Liver (tissue), 9 donors: Measurements from ENCODE around the gene STARD3. TPM values are rescaled to one million over a fixed set of nuclear protein-coding genes. Genes with fewer than 3 reads are reported as not detected.

Source experiments
- DNase-seq: peaks from one replicate; pipeline ENCODE4 v3.0.0-alpha.2; 2017; ENCODE audit warnings: low spot score
- H3K27ac ChIP-seq, 2 donors: one replicate each; pipeline ENCODE4 v1.7.0; 2013; ENCODE audit warnings: inconsistent platforms in 2 of 2, low read length in 2 of 2, control low read depth in 1 of 2, low read depth in 1 of 2, mild to moderate bottlenecking in 1 of 2
- H3K27me3 ChIP-seq, 4 donors: one replicate each; pipeline versions ENCODE4 v1.6.1 to v1.7.0; 2013; ENCODE audit warnings: low read length in 3 of 4, inconsistent platforms in 1 of 4, mild to moderate bottlenecking in 1 of 4, moderate library complexity in 1 of 4; ENCODE audit not compliant: control insufficient read depth in 4 of 4, insufficient read depth in 4 of 4
- H3K36me3 ChIP-seq, 4 donors: one replicate each; pipeline versions ENCODE4 v1.6.1 to v1.7.0; 2013; ENCODE audit warnings: low read length in 3 of 4, mild to moderate bottlenecking in 3 of 4, low read depth in 1 of 4, moderate library complexity in 1 of 4; ENCODE audit not compliant: control insufficient read depth in 4 of 4, insufficient read depth in 3 of 4
- H3K4me1 ChIP-seq, 4 donors: one replicate each; pipeline versions ENCODE4 v1.6.1 to v1.7.0; 2013; ENCODE audit warnings: low read length in 3 of 4, mild to moderate bottlenecking in 3 of 4, moderate library complexity in 1 of 4; ENCODE audit not compliant: control insufficient read depth in 4 of 4, insufficient read depth in 4 of 4
- H3K4me3 ChIP-seq, 3 donors: one replicate each; pipeline versions ENCODE4 v1.6.1 to v1.7.0; 2013; ENCODE audit warnings: low read length in 3 of 3, control low read depth in 1 of 3, low read depth in 1 of 3, mild to moderate bottlenecking in 1 of 3
- H3K9ac ChIP-seq, 2 donors: one replicate each; pipeline ENCODE4 v1.7.0; 2013; ENCODE audit warnings: low read length in 2 of 2, mild to moderate bottlenecking in 2 of 2, moderate library complexity in 2 of 2, control low read depth in 1 of 2, low read depth in 1 of 2
- H3K9me3 ChIP-seq, 4 donors: one replicate each; pipeline versions ENCODE4 v1.6.1 to v1.7.0; 2013; ENCODE audit warnings: low read length in 3 of 4; ENCODE audit not compliant: control insufficient read depth in 4 of 4
- ATF3 ChIP-seq: IDR thresholded peaks from 2 replicates; pipeline ENCODE4 v1.6.1; 2016; ENCODE audit warnings: antibody characterized with exemption
- EGR1 ChIP-seq, 2 donors: IDR thresholded peaks; 2 replicates each; pipeline ENCODE4 v1.6.1; 2016 to 2018; ENCODE audit warnings: antibody characterized with exemption in 2 of 2, low read depth in 2 of 2
- FOXA2 ChIP-seq: IDR thresholded peaks from 2 replicates; pipeline ENCODE4 v1.6.1; 2016; ENCODE audit warnings: antibody characterized with exemption
- GABPA ChIP-seq, 2 donors: IDR thresholded peaks in 1 of 2; conservative IDR thresholded peaks in 1 of 2; 2 replicates each; pipeline ENCODE4 v1.6.1; 2016; ENCODE audit warnings: antibody characterized with exemption in 2 of 2, mild to moderate bottlenecking in 1 of 2, moderate library complexity in 1 of 2
- HNF4A ChIP-seq, 2 donors: conservative IDR thresholded peaks; 2 replicates each; pipeline ENCODE4 v1.6.1; 2016; ENCODE audit warnings: antibody characterized with exemption in 2 of 2, mild to moderate bottlenecking in 2 of 2
- HNF4G ChIP-seq: IDR thresholded peaks from 2 replicates; pipeline ENCODE4 v1.6.1; 2016; ENCODE audit warnings: antibody characterized with exemption
- JUND ChIP-seq, 2 donors: IDR thresholded peaks; 2 replicates each; pipeline ENCODE4 v1.6.1; 2016; ENCODE audit warnings: antibody characterized with exemption in 2 of 2
- RAD21 ChIP-seq, 2 donors: IDR thresholded peaks; 2 replicates each; pipeline ENCODE4 v1.6.1; 2016; ENCODE audit warnings: antibody characterized with exemption in 2 of 2, mild to moderate bottlenecking in 2 of 2
- REST ChIP-seq: IDR thresholded peaks from 2 replicates; pipeline ENCODE4 v1.6.1; 2016; ENCODE audit warnings: antibody characterized with exemption, mild to moderate bottlenecking
- RXRA ChIP-seq, 2 donors: IDR thresholded peaks; 2 replicates each; pipeline ENCODE4 v1.6.1; 2017 to 2018; ENCODE audit warnings: antibody characterized with exemption in 2 of 2, mild to moderate bottlenecking in 1 of 2
- SP1 ChIP-seq: IDR thresholded peaks from 2 replicates; pipeline ENCODE4 v1.6.1; 2018; ENCODE audit warnings: antibody characterized with exemption, mild to moderate bottlenecking
- TAF1 ChIP-seq: conservative IDR thresholded peaks from 2 replicates; pipeline ENCODE4 v1.6.1; 2016; ENCODE audit warnings: antibody characterized with exemption, mild to moderate bottlenecking
- YY1 ChIP-seq: IDR thresholded peaks from 2 replicates; pipeline ENCODE4 v1.6.1; 2016; ENCODE audit warnings: antibody characterized with exemption, mild to moderate bottlenecking
- WGBS: extraction: QIAGEN DNeasy Blood & Tissue Kit; methylation state at CpG from one replicate; pipeline ENCODE4 v1.1.7; 2013; 5-methylcytosine and 5-hydroxymethylcytosine counted together
- polyA plus RNA-seq, 2 donors: library from polyadenylated mRNA; stranded (reverse) in 1 of 2; unstranded in 1 of 2; fragments of 200-250 nt in 1 of 2; fragments of >200 nt in 1 of 2; fragmentation: Nextera tagmentation in 1 of 2; extraction: Ambion mirVana in 1 of 2; gene quantifications; one replicate each; pipeline versions ENCODE4 v1.2.1 to v1.2.3, GENCODE V29; 2013 to 2015
- total RNA-seq, 2 donors: library from RNA; depleted of rRNA; stranded (reverse); fragments of >200 nt; gene quantifications; one replicate each; pipeline ENCODE4 v1.2.3, GENCODE V29; 2014
- TF ChIP-seq, protein P1 (sequence below): fragments of 150-350 bp; IDR thresholded peaks from 2 replicates; pipeline ENCODE4 v1.5.1; 2017; ENCODE audit warnings: improper control_type of control experiment, low read depth, low read length; ENCODE audit not compliant: missing input control
- TF ChIP-seq, protein P2 (sequence below): IDR thresholded peaks from 2 replicates; pipeline ENCODE4 v1.6.1; 2016; ENCODE audit warnings: antibody characterized with exemption
- TF ChIP-seq, protein P3 (sequence below): IDR thresholded peaks from 2 replicates; pipeline ENCODE4 v1.6.1; 2016; ENCODE audit warnings: antibody characterized with exemption
- donor health status: healthy.
- donor health status: healthy.
- donor health status: healthy.
- donor health status: healthy.
- donor health status: healthy.

STARD3 gene
- total and polyA plus RNA-seq, 4 donors: 15.0 to 34.0 (median 23.2) TPM

DNA sequence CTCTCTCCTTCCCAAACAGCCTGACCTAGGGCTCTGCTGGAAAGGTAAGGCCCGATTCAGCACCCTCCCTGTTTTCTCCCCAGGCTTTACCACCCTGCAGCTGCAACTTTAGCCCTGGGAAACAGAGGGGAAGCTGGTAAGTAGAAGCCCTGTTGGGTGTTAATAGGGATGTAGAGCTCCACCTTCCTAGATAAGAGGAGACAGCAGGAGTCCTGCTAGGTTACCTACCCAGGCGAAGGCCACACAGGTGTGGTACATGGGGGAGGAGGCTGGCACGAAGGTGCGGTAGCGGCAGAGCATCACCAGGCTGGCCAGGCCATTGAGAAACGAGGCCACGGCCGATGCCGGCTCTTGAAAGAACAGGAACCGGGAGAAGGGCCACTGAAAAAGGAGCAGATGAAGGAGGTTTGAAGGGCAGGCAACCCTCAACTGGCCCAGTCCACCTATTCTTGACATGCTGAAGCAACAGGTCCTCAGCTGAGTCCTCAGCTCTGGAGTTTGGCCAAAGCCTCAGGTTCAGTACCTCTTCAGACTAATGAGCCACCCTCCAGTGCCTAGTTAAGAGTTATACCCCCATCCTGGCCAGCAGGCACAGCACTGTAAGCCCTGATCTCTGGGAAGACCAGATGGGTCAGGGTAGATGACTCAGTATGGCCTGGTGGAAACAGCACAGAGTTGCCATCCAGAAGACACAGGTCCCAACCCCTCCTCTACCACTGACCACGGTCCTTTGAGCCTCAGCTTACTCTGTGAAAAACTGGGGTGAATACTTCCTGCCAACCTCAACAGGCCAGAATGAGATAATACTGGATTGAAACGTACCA is 47.6 kb downstream of the STARD3 start:
- Histone ChIP-seq H3K27me3 (no peaks in the 10 kb centered on the region), H3K27ac (no peak overlapping the region), H3K9me3 (no peaks in the 10 kb centered on the region), H3K9ac (no peak overlapping the region), H3K4me3 (no peak overlapping the region), H3K4me1 (peaks cover 3 to 25% (median 20%) of the 10 kb centered on the region in 4 donors), H3K36me3 (peaks cover 0 to 14% (median 4%) of the 10 kb centered on the region in 4 donors)
- WGBS: 96% methylated on average over 12 of the region's 12 CpGs
- DNase-seq: no peak
- TF ChIP-seq, protein P1, sequence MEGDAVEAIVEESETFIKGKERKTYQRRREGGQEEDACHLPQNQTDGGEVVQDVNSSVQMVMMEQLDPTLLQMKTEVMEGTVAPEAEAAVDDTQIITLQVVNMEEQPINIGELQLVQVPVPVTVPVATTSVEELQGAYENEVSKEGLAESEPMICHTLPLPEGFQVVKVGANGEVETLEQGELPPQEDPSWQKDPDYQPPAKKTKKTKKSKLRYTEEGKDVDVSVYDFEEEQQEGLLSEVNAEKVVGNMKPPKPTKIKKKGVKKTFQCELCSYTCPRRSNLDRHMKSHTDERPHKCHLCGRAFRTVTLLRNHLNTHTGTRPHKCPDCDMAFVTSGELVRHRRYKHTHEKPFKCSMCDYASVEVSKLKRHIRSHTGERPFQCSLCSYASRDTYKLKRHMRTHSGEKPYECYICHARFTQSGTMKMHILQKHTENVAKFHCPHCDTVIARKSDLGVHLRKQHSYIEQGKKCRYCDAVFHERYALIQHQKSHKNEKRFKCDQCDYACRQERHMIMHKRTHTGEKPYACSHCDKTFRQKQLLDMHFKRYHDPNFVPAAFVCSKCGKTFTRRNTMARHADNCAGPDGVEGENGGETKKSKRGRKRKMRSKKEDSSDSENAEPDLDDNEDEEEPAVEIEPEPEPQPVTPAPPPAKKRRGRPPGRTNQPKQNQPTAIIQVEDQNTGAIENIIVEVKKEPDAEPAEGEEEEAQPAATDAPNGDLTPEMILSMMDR: no peak
- TF ChIP-seq RAD21 (IDR thresholded peaks at IDR 0.05) (no peak), SP1 (no peak), REST (no peak), TAF1 (no peak), YY1 (no peak), FOXA2 (no peak)

DNA sequence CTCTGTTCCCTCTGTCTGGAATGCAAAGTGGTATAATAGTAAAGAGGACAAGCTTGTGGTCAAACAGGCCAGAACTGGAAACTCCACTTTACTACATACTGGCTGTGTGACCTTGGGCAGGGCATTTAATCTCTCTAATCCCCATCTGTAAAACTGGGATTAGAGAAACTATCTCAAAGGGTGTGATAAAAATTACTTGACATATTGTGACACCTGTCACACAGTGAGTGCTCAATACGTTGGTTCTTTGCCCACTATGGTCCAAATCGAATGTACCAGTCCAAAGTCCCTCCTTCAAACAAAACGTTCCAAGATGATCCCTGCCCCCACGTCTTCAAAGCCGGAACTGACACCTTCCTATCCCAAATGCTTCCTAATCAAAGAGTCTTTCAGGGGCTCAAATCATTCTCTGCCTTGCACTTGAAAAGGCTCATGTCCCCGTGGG is 50.2 kb downstream of the STARD3 start:
- Histone ChIP-seq H3K4me3 (peak overlapping the region; percentile 77 to 99 (median 81)), H3K27me3 (no peaks in the 10 kb centered on the region), H3K36me3 (peaks cover 0 to 14% (median 5%) of the 10 kb centered on the region in 4 donors), H3K9me3 (no peaks in the 10 kb centered on the region), H3K4me1 (peaks cover 3 to 25% (median 19%) of the 10 kb centered on the region in 4 donors), H3K27ac (peak overlapping the region; percentile 98), H3K9ac (peak overlapping the region in 1 of 2 donors; percentile 93)
- WGBS: 22% methylated on average over 6 of the region's 6 CpGs
- DNase-seq: no peak
- TF ChIP-seq, protein P1: no peak
- peak; percentile 63 for TF ChIP-seq HNF4G
- no peak for TF ChIP-seq ATF3
- no peak for TF ChIP-seq FOXA2
- TF ChIP-seq HNF4A (conservative IDR thresholded peaks at IDR 0.05): peak; percentile 91 to 93
- TF ChIP-seq RAD21 (IDR thresholded peaks at IDR 0.05): no peak
- no peak for TF ChIP-seq EGR1 (IDR thresholded peaks at IDR 0.05; ENCODE audit: low read depth in 2 of 2)
- no peak for TF ChIP-seq YY1
- peak; percentile 57 to 66 for TF ChIP-seq RXRA (IDR thresholded peaks at IDR 0.05)
- TF ChIP-seq TAF1: no peak
- TF ChIP-seq REST: no peak
- TF ChIP-seq JUND (IDR thresholded peaks at IDR 0.05): peak; percentile 23 to 68
- TF ChIP-seq, protein P2, sequence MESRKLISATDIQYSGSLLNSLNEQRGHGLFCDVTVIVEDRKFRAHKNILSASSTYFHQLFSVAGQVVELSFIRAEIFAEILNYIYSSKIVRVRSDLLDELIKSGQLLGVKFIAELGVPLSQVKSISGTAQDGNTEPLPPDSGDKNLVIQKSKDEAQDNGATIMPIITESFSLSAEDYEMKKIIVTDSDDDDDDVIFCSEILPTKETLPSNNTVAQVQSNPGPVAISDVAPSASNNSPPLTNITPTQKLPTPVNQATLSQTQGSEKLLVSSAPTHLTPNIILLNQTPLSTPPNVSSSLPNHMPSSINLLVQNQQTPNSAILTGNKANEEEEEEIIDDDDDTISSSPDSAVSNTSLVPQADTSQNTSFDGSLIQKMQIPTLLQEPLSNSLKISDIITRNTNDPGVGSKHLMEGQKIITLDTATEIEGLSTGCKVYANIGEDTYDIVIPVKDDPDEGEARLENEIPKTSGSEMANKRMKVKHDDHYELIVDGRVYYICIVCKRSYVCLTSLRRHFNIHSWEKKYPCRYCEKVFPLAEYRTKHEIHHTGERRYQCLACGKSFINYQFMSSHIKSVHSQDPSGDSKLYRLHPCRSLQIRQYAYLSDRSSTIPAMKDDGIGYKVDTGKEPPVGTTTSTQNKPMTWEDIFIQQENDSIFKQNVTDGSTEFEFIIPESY: no peak
- TF ChIP-seq GABPA (IDR thresholded peaks at IDR 0.05 in 1 of 2, conservative IDR thresholded peaks at IDR 0.05 in 1 of 2): no peak
- TF ChIP-seq, protein P3, sequence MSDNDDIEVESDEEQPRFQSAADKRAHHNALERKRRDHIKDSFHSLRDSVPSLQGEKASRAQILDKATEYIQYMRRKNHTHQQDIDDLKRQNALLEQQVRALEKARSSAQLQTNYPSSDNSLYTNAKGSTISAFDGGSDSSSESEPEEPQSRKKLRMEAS: peak; percentile 46
